Nephron progenitor cell (in vitro differentiated cells): ENCODE results near the gene MS4A18.

Experiments used
- DNase-seq: peaks from one replicate; pipeline ENCODE4 v3.0.0; 2021
- H3K27ac Mint-ChIP-seq: 2 replicates; pipeline ENCODE4 v1.8.0; 2021; ENCODE audit warnings: mild to moderate bottlenecking, moderate library complexity, mixed read lengths
- H3K27me3 Mint-ChIP-seq: 2 replicates; pipeline ENCODE4 v1.8.0; 2021; ENCODE audit warnings: mild to moderate bottlenecking, low read depth, mixed read lengths; ENCODE audit not compliant: poor library complexity
- H3K36me3 Mint-ChIP-seq: 2 replicates; pipeline ENCODE4 v1.8.0; 2021; ENCODE audit warnings: low read depth, mixed read lengths
- H3K4me1 Mint-ChIP-seq: 2 replicates; pipeline ENCODE4 v1.8.0; 2021; ENCODE audit warnings: mixed read lengths
- H3K4me3 Mint-ChIP-seq: 2 replicates; pipeline ENCODE4 v1.8.0; 2021; ENCODE audit warnings: mild to moderate bottlenecking, moderate library complexity, mixed read lengths
- H3K9me3 Mint-ChIP-seq: 2 replicates; pipeline ENCODE4 v1.8.0; 2021; ENCODE audit warnings: mild to moderate bottlenecking, moderate library complexity, mixed read lengths
- CTCF ChIP-seq: fragments of 200-600 bp; sonication (generic); IDR thresholded peaks from 2 replicates; pipeline ENCODE4 v1.5.0; 2021; ENCODE audit warnings: antibody characterized with exemption

Gene MS4A18

DNA sequence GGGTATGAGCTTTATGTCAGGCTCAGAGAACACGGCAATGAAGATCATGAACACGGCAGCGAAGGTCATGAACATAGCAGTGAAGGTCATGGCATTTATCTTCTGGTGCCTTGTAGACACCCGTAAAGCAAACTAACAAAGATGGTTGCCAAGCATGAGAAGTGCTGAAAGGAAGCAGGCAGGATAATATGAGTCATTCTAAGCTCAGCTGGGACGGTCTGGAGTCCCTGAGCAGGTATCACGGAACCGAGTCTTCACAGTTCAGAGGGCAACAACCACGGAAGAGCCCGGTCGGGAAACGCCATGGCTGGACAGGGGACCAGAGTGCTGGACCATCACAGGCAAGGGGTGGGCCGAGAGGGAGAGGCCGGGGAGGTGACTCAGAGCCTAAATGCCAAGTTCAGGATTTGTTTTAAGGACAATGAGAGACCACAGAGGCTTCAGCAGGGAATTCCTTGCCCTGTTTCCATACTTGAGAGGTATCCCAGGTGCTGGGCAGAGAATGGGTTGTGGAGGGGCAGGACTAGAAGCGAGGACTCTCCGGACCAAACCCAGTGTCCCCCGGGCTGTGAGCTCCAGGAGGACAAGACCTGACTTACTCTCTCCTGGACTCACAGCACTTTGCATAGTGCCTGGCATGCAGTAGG is 47.5 kb downstream of the MS4A18 start:
- Mint-ChIP-seq H3K9me3 (no peaks in the 10 kb centered on the region), H3K36me3 (no peaks in the 10 kb centered on the region), H3K27ac (no peak overlapping the region), H3K4me3 (no peak overlapping the region), H3K27me3 (peaks cover 22% of the 10 kb centered on the region), H3K4me1 (peaks cover 24% of the 10 kb centered on the region)
- TF ChIP-seq CTCF: no peak
- DNase-seq: no peak

GRCh38 chr11:60772666-60773065 is 48.1 kb downstream of the MS4A18 start:
- H3K36me3 Mint-ChIP-seq: no peaks in the 10 kb centered on the region
- no peak overlapping the region for H3K4me3 Mint-ChIP-seq
- no peaks in the 10 kb centered on the region for H3K9me3 Mint-ChIP-seq
- TF ChIP-seq CTCF: no peak
- DNase-seq: no peak
- H3K4me1 Mint-ChIP-seq: peaks cover 22% of the 10 kb centered on the region
- peaks cover 21% of the 10 kb centered on the region for H3K27me3 Mint-ChIP-seq
- H3K27ac Mint-ChIP-seq: no peak overlapping the region

GRCh38 chr11:60774726-60775125 is 50.2 kb downstream of the MS4A18 start:
- DNase-seq: no peak
- Mint-ChIP-seq H3K27ac (no peak overlapping the region), H3K36me3 (no peaks in the 10 kb centered on the region), H3K27me3 (peaks cover 18% of the 10 kb centered on the region), H3K4me3 (no peak overlapping the region), H3K9me3 (no peaks in the 10 kb centered on the region), H3K4me1 (peaks cover 22% of the 10 kb centered on the region)
- no peak for TF ChIP-seq CTCF

GRCh38 chr11:60775420-60775961 is 51.0 kb downstream of the MS4A18 start:
- peak; percentile 93 for TF ChIP-seq CTCF
- H3K36me3 Mint-ChIP-seq: no peaks in the 10 kb centered on the region
- DNase-seq: peak; percentile 91
- H3K9me3 Mint-ChIP-seq: no peaks in the 10 kb centered on the region
- no peak overlapping the region for H3K27ac Mint-ChIP-seq
- H3K4me1 Mint-ChIP-seq: peaks cover 22% of the 10 kb centered on the region
- peaks cover 18% of the 10 kb centered on the region for H3K27me3 Mint-ChIP-seq
- H3K4me3 Mint-ChIP-seq: no peak overlapping the region

GRCh38 chr11:60776167-60776566 is 51.6 kb downstream of the MS4A18 start:
- Mint-ChIP-seq H3K27ac (no peak overlapping the region), H3K4me1 (peaks cover 22% of the 10 kb centered on the region), H3K4me3 (no peak overlapping the region), H3K36me3 (no peaks in the 10 kb centered on the region), H3K9me3 (no peaks in the 10 kb centered on the region), H3K27me3 (peaks cover 14% of the 10 kb centered on the region)
- no peak for DNase-seq
- no peak for TF ChIP-seq CTCF

DNA sequence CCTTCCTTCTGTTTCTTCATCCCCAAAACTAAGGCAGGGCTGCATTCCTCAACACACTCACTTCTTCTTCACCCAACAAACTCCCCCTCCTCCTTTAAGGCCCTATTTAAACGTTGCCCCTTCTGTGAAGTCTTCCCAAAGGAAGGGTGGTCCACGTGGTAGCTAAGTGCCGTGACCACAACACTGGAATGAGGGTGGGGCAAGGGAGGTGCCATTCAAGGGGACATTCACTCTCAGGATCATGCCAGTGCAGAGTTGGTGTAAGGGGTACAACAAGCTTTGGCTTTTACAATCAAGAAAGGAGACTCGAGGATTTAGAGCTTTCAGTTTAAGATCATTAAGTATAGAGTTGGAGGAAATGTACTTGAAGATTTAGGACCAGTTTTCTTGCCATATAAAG is 52.6 kb downstream of the MS4A18 start:
- no peak for TF ChIP-seq CTCF
- Mint-ChIP-seq H3K9me3 (no peaks in the 10 kb centered on the region), H3K4me1 (peaks cover 18% of the 10 kb centered on the region), H3K27ac (no peak overlapping the region), H3K27me3 (peaks cover 12% of the 10 kb centered on the region), H3K36me3 (no peaks in the 10 kb centered on the region), H3K4me3 (no peak overlapping the region)
- no peak for DNase-seq
